Activated CD8-positive, alpha-beta T cell treated with anti-CD3 and anti-CD28 coated beads for 36 hours (primary cell): ENCODE results near the gene STX11. TPM values are rescaled to one million over a fixed set of nuclear protein-coding genes. Genes with fewer than 3 reads are reported as not detected.
A peak's percentile ranks its signal among the peaks of the same experiment; 100 is the strongest.
"Not testable (repeated sequence)": the region's sequence is repeated elsewhere in the genome, so short reads cannot be mapped to it uniquely, and the experiment has no call there.

Source experiments
- ATAC-seq: fragments of 200-7000 bp; cut with Tn5 transposase; one replicate; pipeline ENCODE4 v1.10.0; 2021; ENCODE audit warnings: mild to moderate bottlenecking, moderate library complexity
- CTCF ChIA-PET: fragments of 350-600 bp; sonication (Branson Sonifier 250); formaldehyde crosslinking; loops from one replicate; lab custom pipeline; 2021; ENCODE audit warnings: antibody characterized with exemption; lab: Charles Lee
- POLR2A ChIA-PET: fragments of 350-600 bp; sonication (Branson Sonifier 250); formaldehyde crosslinking; loops from one replicate; lab custom pipeline; 2021; ENCODE audit warnings: antibody characterized with exemption; lab: Charles Lee
- DNase-seq: peaks from one replicate; pipeline ENCODE4 v3.0.0-alpha.2; 2020
- H3K27ac Mint-ChIP-seq: one replicate; pipeline ENCODE4 v1.8.0; 2021; ENCODE audit warnings: mild to moderate bottlenecking, mixed read lengths
- H3K27me3 Mint-ChIP-seq: one replicate; pipeline ENCODE4 v1.8.0; 2021; ENCODE audit warnings: mixed read lengths
- H3K36me3 Mint-ChIP-seq: one replicate; pipeline ENCODE4 v1.8.0; 2021; ENCODE audit warnings: low read depth, mixed read lengths
- H3K4me1 Mint-ChIP-seq: one replicate; pipeline ENCODE4 v1.8.0; 2021; ENCODE audit warnings: low read depth, mixed read lengths
- H3K4me3 Mint-ChIP-seq: one replicate; pipeline ENCODE4 v1.8.0; 2021; ENCODE audit warnings: mild to moderate bottlenecking, moderate library complexity, mixed read lengths
- H3K9me3 Mint-ChIP-seq: one replicate; pipeline ENCODE4 v1.8.0; 2021; ENCODE audit warnings: mixed read lengths
- CTCF ChIP-seq: fragments of 200-600 bp; IDR thresholded peaks from one replicate; pipeline ENCODE4 v1.8.0; 2022; ENCODE audit warnings: antibody characterized with exemption, mild to moderate bottlenecking
- intact Hi-C: fragments of 100-400 bp; cut with micrococcal nuclease; formaldehyde crosslinking; loops from one replicate; pipeline ENCODE4 v1.10.0; 2022
- total RNA-seq, 2 experiments: library from RNA; stranded (reverse); gene quantifications; one replicate each; pipeline ENCODE4 v1.2.3, GENCODE V29; 2021

Gene STX11
- total RNA-seq, 2 experiments from 2014 or later: 19.4 to 20.7 TPM

GRCh38 chr6:144178323-144178722, 28.0 kb downstream of the STX11 start:
- Mint-ChIP-seq H3K27me3 (no peaks in the 10 kb centered on the region), H3K4me1 (peaks cover 48% of the 10 kb centered on the region), H3K9me3 (no peaks in the 10 kb centered on the region), H3K27ac (no peak overlapping the region), H3K36me3 (peaks cover 40% of the 10 kb centered on the region), H3K4me3 (no peak overlapping the region)
- peak; percentile 71 for ATAC-seq
- POLR2A ChIA-PET: interaction anchor here (0.9 to 1.3 kb wide), 2 partner anchors 13 to 36 kb away, joined by 3 read pairs; no protein-coding TSS in a partner anchor
- intact Hi-C loops: no loop called here
- no peak for DNase-seq
- TF ChIP-seq CTCF: no peak
- CTCF ChIA-PET: interaction anchor here (1.0 kb wide), 1 partner anchor 23 kb away, joined by 3 read pairs; no protein-coding TSS in a partner anchor

GRCh38 chr6:144179237-144179636, 28.9 kb downstream of the STX11 start:
- H3K9me3 Mint-ChIP-seq: no peaks in the 10 kb centered on the region
- DNase-seq (no peak), ATAC-seq (no peak)
- no peak overlapping the region for H3K27ac Mint-ChIP-seq
- no peak overlapping the region for H3K4me3 Mint-ChIP-seq
- intact Hi-C loops: no loop called here
- no peak for TF ChIP-seq CTCF
- peaks cover 55% of the 10 kb centered on the region for H3K4me1 Mint-ChIP-seq
- ChIA-PET POLR2A (interaction anchor here (1.3 kb wide), 1 partner anchor 14 kb away, joined by 3 read pairs; no protein-coding TSS in a partner anchor), CTCF (interaction anchor here (0.9 kb wide), 1 partner anchor 239 kb away, joined by 3 read pairs; no protein-coding TSS in a partner anchor)
- peaks cover 33% of the 10 kb centered on the region for H3K36me3 Mint-ChIP-seq
- no peaks in the 10 kb centered on the region for H3K27me3 Mint-ChIP-seq

- intact Hi-C loops: no loop called here
- peaks cover 55% of the 10 kb centered on the region for H3K4me1 Mint-ChIP-seq
- H3K27ac Mint-ChIP-seq: no peak overlapping the region
These were observed 29.5 kb downstream of the STX11 start for GRCh38 chr6:144179828-144180227.

GRCh38 chr6:144180354-144180753, 30.0 kb downstream of the STX11 start:
- H3K36me3 Mint-ChIP-seq: peaks cover 30% of the 10 kb centered on the region
- POLR2A ChIA-PET, H3K4me3 Mint-ChIP-seq, H3K27me3 Mint-ChIP-seq, DNase-seq, intact Hi-C loops, ATAC-seq, H3K27ac Mint-ChIP-seq, H3K9me3 Mint-ChIP-seq: not testable (repeated sequence)
- peaks cover 55% of the 10 kb centered on the region for H3K4me1 Mint-ChIP-seq
- CTCF ChIA-PET: interaction anchor here (1.6 to 1.7 kb wide), 2 partner anchors 23 to 38 kb away, joined by 4 read pairs; no protein-coding TSS in a partner anchor

More at GRCh38 chr6:144179828-144180227, 29.5 kb downstream of the STX11 start:
- no peak for TF ChIP-seq CTCF
- H3K9me3 Mint-ChIP-seq: no peaks in the 10 kb centered on the region
- CTCF ChIA-PET: interaction anchor here (0.9 kb wide), 1 partner anchor 240 kb away, joined by 3 read pairs; no protein-coding TSS in a partner anchor
- POLR2A ChIA-PET: no interaction called here
- ATAC-seq (no peak), DNase-seq (no peak)
- H3K27me3 Mint-ChIP-seq: no peaks in the 10 kb centered on the region
- no peak overlapping the region for H3K4me3 Mint-ChIP-seq
- peaks cover 30% of the 10 kb centered on the region for H3K36me3 Mint-ChIP-seq

- peaks cover 30% of the 10 kb centered on the region for H3K36me3 Mint-ChIP-seq
- H3K4me1 Mint-ChIP-seq: peaks cover 55% of the 10 kb centered on the region
- H3K27me3 Mint-ChIP-seq: no peaks in the 10 kb centered on the region
- no peak overlapping the region for H3K27ac Mint-ChIP-seq
- DNase-seq: no peak
- ChIA-PET POLR2A (interaction anchor here (2.0 kb wide), 1 partner anchor 10 kb away, joined by 5 read pairs; no protein-coding TSS in a partner anchor), CTCF (interaction anchor here (1.0 to 1.7 kb wide), 3 partner anchors 12 to 37 kb away, joined by 3 to 4 read pairs (median 4); no protein-coding TSS in a partner anchor)
- no peak for ATAC-seq
- intact Hi-C loops: no loop called here
- no peaks in the 10 kb centered on the region for H3K9me3 Mint-ChIP-seq
- TF ChIP-seq CTCF: no peak
- no peak overlapping the region for H3K4me3 Mint-ChIP-seq
These were observed 31.3 kb downstream of the STX11 start for GRCh38 chr6:144181639-144182038.

GRCh38 chr6:144184186-144184585, 33.9 kb downstream of the STX11 start:
- H3K27ac Mint-ChIP-seq, CTCF ChIA-PET: not testable (repeated sequence)
- H3K36me3 Mint-ChIP-seq: peaks cover 42% of the 10 kb centered on the region

More at GRCh38 chr6:144184186-144184585, 33.9 kb downstream of the STX11 start:
- intact Hi-C loops, H3K9me3 Mint-ChIP-seq, H3K27me3 Mint-ChIP-seq, H3K4me3 Mint-ChIP-seq, ATAC-seq, DNase-seq: not testable (repeated sequence)
- POLR2A ChIA-PET: interaction anchor here (1.0 kb wide), 1 partner anchor 32 kb away, joined by 3 read pairs; no protein-coding TSS in a partner anchor
- peaks cover 39% of the 10 kb centered on the region for H3K4me1 Mint-ChIP-seq
